GM18868 (cell line): ENCODE data around the gene FCER1G.

Experiments
- ATAC-seq: cut with Tn5 transposase; IDR thresholded peaks from one replicate; pipeline ENCODE4 v1.9.1; 2021; ENCODE audit warnings: mild to moderate bottlenecking, moderate library complexity; ENCODE audit not compliant: unreplicated experiment

Gene FCER1G

DNA sequence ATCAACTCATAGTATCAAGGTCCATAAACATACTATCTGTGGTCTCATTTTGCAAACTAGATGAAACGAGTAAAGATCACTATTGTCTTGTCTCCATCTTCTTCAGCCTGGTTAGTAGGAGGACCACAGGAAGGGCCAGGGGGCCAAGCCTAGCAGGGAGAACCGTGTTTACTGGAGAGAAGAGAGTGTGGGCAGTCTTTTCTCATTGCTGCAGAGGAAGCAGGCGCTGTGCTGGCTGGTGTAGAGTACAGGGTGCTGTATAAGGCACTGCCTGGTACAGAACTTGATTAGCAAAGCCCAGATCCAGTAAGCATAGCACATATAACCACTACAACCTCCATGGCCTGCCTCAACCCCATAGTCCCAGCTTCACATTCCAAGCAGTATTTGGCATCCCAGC, 27.8 kb upstream of the FCER1G start:
- ATAC-seq, result no peak

DNA sequence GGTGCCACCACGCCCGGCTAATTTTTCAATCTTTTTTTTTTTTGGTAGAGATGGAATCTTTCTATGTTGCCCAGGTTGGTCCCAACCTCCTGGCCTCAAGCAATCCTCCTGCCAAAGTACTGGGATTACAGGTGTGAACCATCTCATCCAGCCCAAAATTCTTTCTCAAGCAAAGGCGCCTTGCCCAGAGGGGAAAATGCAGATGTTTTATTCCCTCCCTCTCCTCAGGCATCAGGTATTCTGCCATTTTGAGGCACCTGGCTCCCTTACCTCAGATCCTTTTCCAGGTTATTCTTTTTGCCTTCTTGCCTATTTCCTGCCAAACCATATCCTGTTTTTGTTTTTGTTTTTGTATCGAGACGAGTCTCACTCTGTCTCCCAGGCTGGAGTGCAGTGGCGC, 26.7 kb upstream of the FCER1G start:
- ATAC-seq, result no peak

DNA sequence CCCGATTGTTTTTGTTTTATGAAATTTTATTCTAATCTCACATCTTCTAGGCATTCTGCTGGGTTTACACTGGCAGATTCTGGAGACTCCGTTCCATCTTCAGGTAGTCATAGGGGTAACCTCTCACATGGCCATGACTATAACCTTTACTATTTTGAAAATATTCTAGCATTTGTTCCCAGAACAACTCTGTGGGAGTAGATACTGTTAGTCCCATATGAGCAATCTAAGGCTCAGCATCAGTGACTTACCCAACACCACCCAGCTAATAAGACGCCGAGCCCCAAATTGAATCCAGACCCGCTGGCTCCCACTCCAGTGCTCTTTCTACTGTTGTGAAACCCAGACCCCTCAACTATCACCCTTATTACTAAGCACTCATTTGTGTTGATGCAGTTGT, 26.1 kb upstream of the FCER1G start:
- ATAC-seq, result no peak

DNA sequence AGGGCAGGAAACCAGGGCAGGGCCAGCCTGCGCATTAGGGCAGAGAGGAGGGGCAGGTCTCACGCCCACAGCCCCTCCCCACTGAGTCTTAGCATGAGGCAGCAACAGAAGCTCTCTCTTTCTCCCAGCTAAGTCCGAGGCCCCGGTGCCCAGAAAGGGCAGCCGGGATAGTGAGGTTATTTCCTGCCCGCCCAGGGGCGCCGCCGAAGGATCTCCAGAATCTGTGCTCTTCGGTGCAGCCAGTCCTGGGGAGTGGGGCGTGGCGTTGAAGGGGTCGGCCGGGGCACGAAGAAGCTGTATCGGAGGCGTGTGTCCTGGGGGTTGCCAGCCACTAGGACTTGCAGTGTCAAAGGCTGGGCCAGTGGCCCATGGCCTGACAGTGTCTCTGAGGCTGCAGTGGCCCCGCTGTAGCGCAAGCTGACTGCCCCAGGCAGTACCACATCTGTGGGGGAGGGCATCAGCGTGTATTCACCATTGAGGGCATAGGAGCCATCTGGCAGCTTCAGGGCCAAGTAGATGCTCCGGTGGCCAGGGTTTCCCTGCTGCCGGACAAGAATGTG, 24.1 kb upstream of the FCER1G start:
- no peak for ATAC-seq

DNA sequence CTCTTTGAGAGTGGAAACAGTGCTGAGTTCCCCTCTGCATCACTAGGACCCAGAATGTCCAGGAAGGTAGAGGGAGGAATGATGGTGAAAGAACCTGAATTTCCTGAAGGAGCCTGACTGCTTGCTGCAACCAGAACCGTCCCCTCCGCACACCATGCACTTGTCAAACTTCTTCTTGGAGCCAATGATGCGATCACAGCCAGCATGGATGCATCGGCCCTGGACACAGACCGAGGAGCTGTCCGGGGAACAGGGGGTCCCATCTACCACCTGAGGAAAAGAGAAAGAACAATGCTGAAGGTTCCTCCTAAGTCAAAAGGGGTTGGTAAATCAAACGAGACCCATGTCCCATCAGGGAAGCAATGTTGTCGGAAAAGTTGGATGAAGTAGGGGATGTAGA, 23.1 kb upstream of the FCER1G start:
- ATAC-seq, result no peak

DNA sequence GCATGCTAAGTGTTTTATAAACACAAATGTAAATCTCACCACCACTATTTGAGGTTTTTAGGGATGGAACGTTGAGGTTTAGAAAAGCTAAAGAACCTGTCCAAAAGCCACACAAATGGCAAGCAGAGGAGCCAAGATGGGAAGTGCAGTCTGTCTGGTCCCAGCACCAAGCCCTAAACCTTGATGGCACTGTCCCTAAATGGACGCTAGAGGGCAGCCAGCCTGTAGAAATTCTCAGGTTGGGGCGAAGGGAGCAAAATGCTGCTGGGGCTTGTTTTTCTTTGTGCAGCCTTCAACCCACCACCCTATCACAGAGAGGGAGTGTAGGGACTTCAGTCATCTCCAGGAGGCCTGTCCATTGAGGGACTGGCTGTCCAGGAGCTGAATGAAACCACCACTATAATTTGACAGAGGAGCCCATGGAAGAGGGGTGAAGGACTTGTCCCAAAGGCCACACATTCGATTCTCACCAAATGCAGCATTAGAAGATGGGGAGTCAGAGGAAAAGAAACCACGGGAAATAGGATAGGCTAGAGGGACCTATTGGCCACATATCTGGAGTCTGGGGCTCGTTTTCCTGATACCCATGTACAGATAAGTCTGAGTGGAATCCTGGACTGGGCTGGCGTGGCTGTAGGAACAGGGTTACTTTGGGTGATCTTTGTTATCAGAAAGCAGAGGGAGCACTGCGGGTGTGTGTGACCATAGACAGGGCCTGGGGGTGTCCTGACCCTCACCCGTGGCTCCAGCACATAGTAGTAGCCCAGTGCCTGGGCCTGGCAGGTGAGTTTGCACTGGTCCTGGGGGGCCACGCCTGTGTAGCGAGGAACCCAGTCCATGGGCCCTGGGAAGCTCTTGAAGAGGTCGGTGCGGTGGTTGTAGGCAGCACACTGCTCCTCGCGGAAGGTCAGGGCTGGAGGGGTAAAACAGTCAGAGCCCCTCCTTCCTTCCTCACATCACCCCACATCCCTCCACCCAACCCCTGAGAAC, 22.3 kb upstream of the FCER1G start:
- ATAC-seq, result peak; percentile 68

DNA sequence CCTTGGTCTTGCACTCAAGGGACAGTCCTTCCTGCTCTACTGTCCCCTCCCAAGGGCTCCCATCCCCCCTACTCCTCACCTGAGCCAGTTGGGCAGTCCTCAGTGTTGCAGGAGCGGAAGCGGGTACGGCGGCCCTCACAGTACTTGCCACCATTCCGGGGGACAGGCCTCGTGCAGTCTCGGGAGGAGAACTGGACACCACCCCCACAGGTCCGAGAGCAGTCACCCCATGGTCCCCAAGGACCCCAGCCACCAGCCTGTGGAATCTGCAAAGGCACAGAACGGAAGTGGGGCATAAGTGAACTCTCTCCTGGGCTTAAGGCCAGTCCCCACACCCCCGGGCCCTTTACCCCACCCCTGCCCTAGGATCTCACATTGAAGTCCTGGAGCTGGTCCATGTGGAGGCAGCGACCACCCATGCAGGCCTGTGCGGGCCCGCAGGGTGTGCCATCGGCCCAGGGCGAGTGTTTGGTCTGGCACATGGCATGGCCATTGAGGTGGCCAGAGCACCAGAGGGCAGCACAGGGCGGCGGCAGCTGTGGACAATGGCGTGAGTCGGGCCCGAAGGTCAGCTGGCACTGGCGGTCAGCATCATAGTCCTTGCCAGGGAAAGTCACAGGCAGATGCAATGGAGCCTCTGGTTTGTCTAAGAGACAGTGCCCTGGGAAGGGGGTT, 21.4 kb upstream of the FCER1G start:
- ATAC-seq, result no peak

DNA sequence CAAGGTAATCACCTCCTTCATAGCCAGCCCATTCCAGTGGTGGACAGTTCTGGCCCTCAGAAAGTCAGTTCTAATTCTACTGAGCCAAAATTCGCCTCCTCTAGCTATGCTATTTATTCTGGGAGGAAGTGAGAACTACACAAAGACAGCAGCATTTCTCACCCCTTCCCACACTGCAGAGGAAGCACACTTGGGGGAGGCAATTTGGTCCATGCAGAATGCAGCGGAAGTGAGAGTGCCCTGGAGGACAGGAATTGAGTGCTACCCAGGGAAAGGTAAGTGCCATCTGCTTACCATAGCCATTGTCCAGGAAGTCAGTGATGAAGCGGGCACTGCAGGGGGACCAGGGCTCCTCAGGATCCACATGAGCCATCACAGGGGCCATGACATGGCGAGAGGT, 19.9 kb upstream of the FCER1G start:
- no peak for ATAC-seq

DNA sequence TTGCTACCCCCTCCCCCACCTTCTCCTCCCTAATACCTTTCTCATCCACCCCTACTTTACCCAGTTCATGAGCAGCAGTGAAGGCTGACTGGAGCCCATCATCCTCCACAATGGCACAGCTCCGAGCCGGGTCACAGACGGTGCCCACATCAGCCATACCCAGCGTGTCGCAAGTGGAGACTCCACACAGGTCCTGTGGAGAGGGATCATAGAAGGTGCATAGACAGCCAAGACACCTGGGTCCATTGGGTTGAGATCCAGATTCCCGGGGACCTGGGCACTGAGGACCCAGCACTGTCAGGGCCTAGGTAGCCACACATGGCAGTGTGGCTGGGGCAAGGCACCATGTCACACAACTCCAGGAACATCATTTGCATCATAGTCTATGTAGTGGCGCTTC, 19.0 kb upstream of the FCER1G start:
- ATAC-seq, result no peak

DNA sequence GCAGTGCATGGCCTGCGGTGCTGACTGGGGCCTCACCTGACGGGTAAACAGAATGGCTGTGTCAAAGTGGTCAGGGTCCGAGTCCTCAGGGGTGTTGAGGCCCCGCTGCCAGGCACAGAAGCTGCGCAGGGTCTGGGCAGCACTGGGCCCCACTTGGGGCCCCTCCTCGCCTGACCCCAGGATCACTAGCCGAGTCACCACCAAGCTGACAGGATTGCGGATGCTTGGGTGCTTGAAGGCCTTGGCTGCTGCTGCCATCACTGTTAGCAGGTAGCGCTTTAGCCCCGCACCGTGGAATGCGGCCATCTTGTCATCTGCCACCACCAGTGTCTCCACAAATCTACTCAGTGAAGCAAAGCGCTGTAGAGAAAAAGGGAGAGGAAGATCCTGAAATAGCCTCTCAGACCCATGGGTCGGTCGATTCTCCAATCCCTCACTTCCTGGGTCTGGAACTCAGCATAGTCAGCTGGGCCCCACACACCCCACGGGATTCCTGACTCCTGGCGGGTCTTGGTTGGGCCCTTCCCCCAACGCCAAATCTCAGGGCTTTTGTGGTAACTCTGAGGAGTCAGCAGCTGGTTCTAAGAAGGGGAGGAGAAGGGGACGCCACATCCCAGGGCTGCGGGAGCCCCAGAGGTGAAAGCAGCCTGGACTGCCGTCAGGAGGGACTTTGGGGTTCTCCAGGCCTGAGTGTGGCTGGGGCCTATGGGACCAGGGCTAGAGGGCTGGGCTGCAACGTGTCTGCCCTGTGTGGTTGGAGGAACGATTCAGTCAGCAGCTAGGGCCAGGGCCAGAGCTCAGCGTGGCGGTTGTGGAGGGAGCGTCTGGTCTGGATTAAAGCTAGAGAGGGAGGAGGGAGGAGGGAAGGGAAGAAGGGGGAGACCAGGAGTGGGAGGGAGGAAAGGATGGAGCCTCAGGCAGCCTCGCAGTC, 18.3 kb upstream of the FCER1G start:
- no peak for ATAC-seq

DNA sequence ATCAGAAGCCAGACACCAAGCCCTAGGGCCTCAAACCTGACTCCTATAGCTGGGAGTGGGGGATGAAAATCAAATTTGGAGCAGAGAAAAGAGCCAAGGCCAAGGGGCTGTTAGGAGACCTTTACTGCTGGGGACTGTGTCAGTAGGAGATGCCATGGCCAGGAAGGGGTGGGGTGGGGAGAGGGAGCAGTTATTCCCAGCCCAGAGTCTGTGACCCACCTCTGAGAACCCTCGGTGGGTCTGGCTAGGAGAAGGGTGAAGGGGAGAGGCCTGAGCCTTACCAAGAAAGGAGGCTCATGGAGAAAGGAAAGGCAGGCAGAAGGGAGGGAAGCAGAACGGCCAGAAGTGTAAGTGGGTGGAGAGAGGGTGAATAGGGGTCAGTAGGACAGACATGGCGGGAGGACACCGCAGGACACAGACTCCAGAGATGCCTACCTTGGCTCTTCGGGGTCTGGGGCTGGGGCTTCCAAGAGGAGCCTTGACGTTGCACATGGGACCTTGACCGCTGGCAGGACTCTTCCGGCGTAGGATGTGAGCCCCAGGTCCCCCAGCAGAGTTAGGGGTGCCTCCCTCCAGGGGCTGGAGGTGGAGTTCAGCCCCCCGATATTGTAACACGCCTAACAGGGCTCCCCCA, 17.4 kb upstream of the FCER1G start:
- ATAC-seq, result no peak

DNA sequence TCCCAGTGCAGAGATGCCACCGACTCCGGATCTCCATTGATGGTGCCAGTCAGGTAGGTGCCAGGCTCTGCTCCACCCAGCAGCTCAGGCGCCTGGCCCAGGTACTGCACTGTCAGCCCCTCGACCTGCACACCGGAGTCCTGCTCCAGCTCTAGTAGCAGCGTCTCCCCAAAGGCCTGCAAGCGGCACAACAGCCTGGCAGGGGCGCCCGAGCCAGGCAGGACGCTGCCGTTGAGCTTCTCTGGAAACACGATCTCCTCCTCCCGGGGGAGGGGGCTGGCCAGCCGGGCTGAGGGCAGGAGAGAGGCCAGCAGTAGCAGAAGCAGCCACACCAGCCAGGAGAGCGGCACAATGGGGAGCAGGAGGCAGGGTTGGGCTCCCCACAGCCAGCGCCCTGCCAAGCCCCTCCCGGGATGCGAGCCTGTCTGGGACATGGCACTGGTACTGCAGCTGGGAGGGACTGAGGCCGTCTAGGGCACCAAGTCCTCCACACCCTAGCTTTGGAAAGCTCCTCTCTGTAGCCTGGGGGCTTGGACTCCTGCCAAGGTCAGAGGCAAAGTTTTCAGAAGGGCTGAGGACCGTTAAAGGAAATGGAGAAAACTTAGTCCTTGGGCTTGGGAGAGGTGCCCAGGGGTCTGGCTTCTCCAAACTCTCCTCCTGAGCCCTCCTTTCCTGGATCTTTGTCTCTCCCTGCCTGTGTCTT, 16.8 kb upstream of the FCER1G start:
- no peak for ATAC-seq

DNA sequence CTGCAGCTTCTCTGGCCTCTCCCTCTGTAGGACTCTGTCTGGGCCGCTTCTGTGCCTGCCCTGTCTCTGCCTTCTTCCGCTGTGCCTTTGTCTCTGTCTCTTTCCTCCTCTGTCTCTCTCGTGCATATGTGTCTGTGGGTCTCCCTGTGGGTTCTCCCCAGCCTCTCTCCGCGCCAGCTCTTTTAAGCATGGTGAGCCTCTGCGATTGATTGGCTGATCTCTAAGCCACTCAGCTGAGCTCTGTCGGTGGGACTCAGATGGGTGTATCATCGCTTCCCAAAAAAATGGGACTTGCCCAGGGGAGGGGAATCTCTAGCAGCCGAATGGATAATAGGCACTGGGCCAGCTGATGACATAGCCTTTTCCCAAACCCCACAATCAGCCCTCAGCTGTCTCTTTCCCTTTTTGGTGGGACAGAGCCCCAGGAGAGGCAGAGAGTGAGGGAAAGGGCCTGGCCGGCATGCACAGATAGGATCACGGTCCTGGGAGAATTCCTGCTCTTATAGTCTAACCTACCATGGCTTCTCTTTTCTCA, 16.1 kb upstream of the FCER1G start, which contains the start of gene ADAMTS4:
Gene ADAMTS4, minus strand, starts transcription at position 158 of the 535 bp plus-strand sequence. CDS start 427 bp downstream, outside the sequence.
- no peak for ATAC-seq

DNA sequence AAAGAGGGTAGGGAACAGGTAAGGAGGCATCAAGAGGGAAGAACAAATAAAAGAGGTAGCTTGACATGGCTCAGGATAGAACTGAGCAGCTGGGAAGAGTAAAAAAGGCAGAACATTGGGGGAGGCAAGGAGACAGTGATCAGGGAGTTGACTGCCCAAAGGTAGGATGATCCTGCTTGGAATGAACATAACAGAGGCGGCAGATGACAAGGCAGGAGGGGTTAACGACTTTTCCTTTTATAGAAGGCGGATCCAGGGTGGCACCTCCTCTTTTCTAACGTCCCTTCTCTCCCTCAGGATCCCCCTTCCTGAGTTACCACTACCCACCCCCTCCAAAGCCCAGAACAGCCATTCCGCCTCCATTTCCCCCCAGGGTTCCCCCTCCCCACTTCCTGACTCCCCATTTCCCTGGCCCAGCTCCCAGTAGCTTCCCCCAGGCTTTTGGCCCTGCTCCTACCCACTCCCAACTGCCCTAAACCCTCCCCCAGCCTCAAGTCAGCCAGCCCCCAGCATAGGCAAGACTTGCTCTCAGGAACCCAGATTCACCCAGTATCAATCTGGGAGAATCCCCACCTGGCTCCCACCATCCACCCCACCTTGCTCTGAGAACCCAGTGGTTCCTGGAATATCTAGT, 15.5 kb upstream of the FCER1G start:
- no peak for ATAC-seq

DNA sequence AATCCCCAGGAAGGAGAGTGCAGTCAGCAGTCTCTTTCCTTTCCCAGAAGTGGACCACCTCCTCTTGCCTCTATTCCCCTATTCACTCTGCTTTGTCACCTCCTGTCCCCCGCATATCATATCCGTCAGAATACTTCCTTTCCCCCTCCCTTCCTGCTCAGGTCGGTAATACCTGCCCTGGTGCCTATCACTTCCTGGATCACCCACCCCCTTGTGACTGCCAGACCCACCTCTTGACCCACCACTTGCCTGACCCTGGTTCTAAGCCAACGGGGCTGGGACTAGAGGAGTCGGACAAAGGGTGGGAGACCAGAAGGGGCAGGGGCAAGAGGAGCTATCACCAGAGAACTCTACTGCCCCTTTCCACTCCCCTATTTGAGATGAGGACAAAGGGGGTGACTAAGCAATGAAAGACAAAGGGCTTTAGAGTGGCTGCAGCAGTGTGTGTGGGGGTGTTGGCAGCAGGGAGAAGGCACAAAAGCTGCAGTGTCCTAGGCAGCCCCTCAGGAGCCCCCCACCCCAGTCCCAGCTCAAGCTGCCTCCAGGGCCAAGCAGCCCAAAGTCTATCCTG, 14.6 kb upstream of the FCER1G start:
- no peak for ATAC-seq

DNA sequence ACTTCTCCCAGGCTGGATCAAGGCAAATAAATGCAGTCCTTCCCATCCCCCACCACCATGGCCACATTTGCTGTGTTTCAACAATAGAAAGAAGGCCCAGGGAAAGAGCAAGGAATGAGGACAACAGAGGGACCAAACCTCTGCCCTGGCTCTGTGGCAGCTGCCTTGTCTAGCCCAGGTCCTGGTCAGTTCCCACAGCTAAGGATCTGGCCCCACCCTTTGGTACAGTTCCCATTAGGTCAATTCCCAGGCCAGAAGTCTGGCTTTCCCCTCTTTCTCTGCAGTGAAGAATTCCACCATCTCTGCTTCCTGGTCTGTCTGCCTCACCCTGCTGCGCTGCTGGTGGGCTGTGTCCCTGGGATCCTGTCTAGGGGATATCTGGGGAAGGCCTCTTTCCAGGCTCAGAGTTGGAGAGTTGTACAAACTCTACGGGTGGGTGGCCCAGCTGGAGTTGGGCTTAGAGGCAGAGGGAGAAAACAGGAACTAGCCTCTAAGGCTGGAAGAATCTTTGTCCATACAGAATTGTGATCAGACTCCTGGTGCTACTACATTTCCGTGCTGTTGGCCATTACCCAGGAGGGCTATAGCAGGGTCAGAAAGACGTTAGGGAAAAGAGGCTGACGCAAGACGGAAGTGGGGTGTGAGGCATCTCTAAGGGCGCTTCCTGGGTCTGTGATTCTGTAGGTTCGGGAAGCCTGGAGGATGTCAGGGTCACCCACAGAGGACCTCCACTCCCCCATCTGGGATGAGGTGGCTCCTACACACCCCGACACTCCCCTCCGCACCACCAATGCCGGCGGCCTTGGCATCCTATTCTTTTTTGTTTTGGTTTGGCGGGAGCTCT, 13.9 kb upstream of the FCER1G start:
- ATAC-seq, result no peak

DNA sequence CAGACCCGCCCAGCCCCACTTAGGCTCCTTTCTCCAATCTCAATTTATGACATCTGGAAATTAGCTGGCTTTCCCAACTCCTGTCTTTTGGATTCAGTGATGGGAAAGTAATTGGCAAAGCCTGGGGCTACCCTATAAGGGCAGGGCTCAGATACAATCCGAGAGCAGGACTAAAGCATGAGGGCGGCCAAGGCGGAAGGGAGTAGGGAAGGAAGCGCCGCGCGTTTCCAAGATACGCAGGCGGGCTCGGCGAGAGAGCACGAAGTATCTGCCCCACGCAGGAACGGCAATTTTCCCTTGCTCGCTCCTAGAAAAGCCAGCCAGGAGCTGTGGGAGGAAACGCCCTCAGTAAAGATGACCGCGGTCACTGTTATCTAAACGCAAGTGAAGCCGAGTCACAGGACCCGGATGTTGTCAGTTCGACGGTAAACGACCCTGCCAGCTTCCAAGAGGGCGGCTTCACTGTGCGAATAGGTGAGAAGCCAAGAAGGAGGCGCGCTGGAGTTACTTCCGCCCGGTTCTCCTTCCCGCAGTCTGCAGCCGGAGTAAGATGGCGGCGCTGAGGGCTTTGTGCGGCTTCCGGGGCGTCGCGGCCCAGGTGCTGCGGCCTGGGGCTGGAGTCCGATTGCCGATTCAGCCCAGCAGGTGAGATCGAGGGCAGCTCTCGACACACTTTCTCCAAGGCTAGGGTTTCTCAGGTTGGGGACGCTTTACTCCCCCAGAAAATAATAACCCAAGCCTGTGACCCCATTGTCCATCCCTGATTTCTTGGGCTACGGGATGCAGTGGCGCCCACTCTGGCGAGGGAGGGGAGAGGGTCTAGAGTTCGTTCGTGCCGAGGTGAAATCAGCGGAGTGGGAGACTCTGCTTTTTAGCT, 13.0 kb upstream of the FCER1G start, which contains the start of gene NDUFS2:
Gene NDUFS2, plus strand, starts transcription at position 532 of the 877 bp plus-strand sequence. Its CDS starts 19 bp downstream, at position 551.
- peak; percentile 96 for ATAC-seq
